ENCODE measurements around the gene RAB7A.
"Not testable (repeated sequence)": the region's sequence is repeated elsewhere in the genome, so short reads cannot be mapped to it uniquely, and the experiment has no call there.

DNA sequence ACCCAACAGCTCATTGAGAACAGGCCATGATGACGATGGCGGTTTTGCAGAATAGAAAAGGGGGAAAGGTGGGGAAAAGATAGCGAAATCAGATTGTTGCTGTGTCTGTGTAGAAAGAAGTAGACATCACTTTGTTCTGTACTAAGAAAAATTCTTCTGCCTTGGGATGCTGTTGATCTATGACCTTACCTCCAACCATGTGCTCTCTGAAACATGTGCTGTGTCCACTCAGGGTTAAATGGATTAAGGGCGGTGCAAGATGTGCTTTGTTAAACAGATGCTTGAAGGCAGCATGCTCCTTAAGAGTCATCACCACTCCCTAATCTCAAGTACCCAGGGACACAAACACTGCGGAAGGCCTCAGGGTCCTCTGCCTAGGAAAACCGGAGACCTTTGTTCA lies 47.6 kb downstream of the RAB7A start:
- TF ChIP-seq EZH2phosphoT487 (IDR thresholded peaks at IDR 0.05; ENCODE audit: insufficient read depth, low read depth); EZH2 (IDR thresholded peaks at IDR 0.05; ENCODE audit: insufficient read depth, poor library complexity, severe bottlenecking): not testable (repeated sequence)
